Measurements from ENCODE around the gene DLG2.

Gene DLG2

GRCh38 chr11:85665733-85666132, 38.6 kb upstream of the DLG2 start:
- in situ Hi-C loops (cut with MboI; ENCODE audit: low sequenced_read_pairs, unreplicated experiment) = no loop called here
- no peak for DNase-seq (ENCODE audit: low spot score)
- no peak for TF ChIP-seq CTCF (IDR thresholded peaks at IDR 0.05; ENCODE audit: borderline replicate concordance, control extremely low read depth, extremely low read depth, insufficient read depth, missing control alignments)

GRCh38 chr11:85664615-85665481, 37.7 kb upstream of the DLG2 start, which contains the start of gene CREBZF:
TSS of gene CREBZF (minus strand) at chr11:85665129. CDS start at chr11:85664875, 254 bp downstream.
- TF ChIP-seq CTCF (IDR thresholded peaks at IDR 0.05; ENCODE audit: borderline replicate concordance, control extremely low read depth, extremely low read depth, insufficient read depth, missing control alignments) = no peak
- peak; percentile 94 for DNase-seq (ENCODE audit: low spot score)
- in situ Hi-C loops (cut with MboI; ENCODE audit: low sequenced_read_pairs, unreplicated experiment) = no loop called here

GRCh38 chr11:85663753-85664614, 36.8 kb upstream of the DLG2 start:
- in situ Hi-C loops (cut with MboI; ENCODE audit: low sequenced_read_pairs, unreplicated experiment) = no loop called here
- peak; percentile 56 for TF ChIP-seq CTCF (IDR thresholded peaks at IDR 0.05; ENCODE audit: borderline replicate concordance, control extremely low read depth, extremely low read depth, insufficient read depth, missing control alignments)
- peak; percentile 87 for DNase-seq (ENCODE audit: low spot score)

- in situ Hi-C loops (cut with MboI; ENCODE audit: low sequenced_read_pairs, unreplicated experiment) = no loop called here
- DNase-seq (ENCODE audit: low spot score) = no peak
- no peak for TF ChIP-seq CTCF (IDR thresholded peaks at IDR 0.05; ENCODE audit: borderline replicate concordance, control extremely low read depth, extremely low read depth, insufficient read depth, missing control alignments)
Measured at GRCh38 chr11:85663080-85663752, 36.1 kb upstream of the DLG2 start.

- in situ Hi-C loops (cut with MboI; ENCODE audit: low sequenced_read_pairs, unreplicated experiment) = no loop called here
- no peak for DNase-seq (ENCODE audit: low spot score)
- no peak for TF ChIP-seq CTCF (IDR thresholded peaks at IDR 0.05; ENCODE audit: borderline replicate concordance, control extremely low read depth, extremely low read depth, insufficient read depth, missing control alignments)
Measured at GRCh38 chr11:85661972-85662664, 35.0 kb upstream of the DLG2 start.
